Stomach (tissue), 9 donors: ENCODE measurements around the gene CAB39. TPM values are rescaled to one million over a fixed set of nuclear protein-coding genes. Genes with fewer than 3 reads are reported as not detected.
"Not testable (repeated sequence)": the region's sequence is repeated elsewhere in the genome, so short reads cannot be mapped to it uniquely, and the experiment has no call there.

Source experiments
- DNase-seq, 2 donors: peaks; one replicate each; pipeline versions ENCODE4 v3.0.0 to v3.0.0-alpha.2; 2013 to 2019
- H3K27ac ChIP-seq, 5 donors: fragments of 200-600 bp in 4 of 5; sonication (generic) in 4 of 5; one replicate each; pipeline ENCODE4 v1.5.1; 2013 to 2019; ENCODE audit warnings: mild to moderate bottlenecking in 1 of 5, moderate library complexity in 1 of 5
- H3K27me3 ChIP-seq, 3 donors: fragments of 200-600 bp; sonication (generic); one replicate each; pipeline ENCODE4 v1.5.1; 2017 to 2019; ENCODE audit warnings: mixed run types in 1 of 3
- H3K36me3 ChIP-seq, 4 donors: fragments of 200-600 bp; sonication (generic); 1 replicate in 3 of 4; 2 replicates in 1 of 4; pipeline ENCODE4 v1.5.1; 2016 to 2019
- H3K4me1 ChIP-seq, 4 donors: fragments of 200-600 bp; sonication (generic); one replicate each; pipeline ENCODE4 v1.5.1; 2016 to 2019
- H3K4me3 ChIP-seq, 4 donors: fragments of 200-600 bp; sonication (generic) in 3 of 4; one replicate each; pipeline ENCODE4 v1.5.1; 2016 to 2019; ENCODE audit warnings: mild to moderate bottlenecking in 1 of 4
- H3K9me3 ChIP-seq, 4 donors: fragments of 200-600 bp; sonication (generic); one replicate each; pipeline ENCODE4 v1.5.1; 2016 to 2019
- EP300 ChIP-seq: sonication (generic); formaldehyde crosslinking; IDR thresholded peaks from one replicate; pipeline ENCODE4 v1.6.1; 2017; ENCODE audit warnings: antibody characterized with exemption
- POLR2A ChIP-seq, 4 donors: fragments of 450-650 bp; IDR thresholded peaks; one replicate each; pipeline ENCODE4 v1.6.1; 2016; ENCODE audit warnings: antibody characterized with exemption in 4 of 4, control low read depth in 2 of 4, mild to moderate bottlenecking in 1 of 4, moderate library complexity in 1 of 4
- POLR2AphosphoS5 ChIP-seq, 3 donors: sonication (generic); formaldehyde crosslinking; IDR thresholded peaks; one replicate each; pipeline ENCODE4 v1.6.1; 2016; ENCODE audit warnings: antibody characterized with exemption in 3 of 3
- WGBS, 5 donors: extraction: QIAGEN DNeasy Blood & Tissue Kit in 3 of 5; methylation state at CpG; one replicate each; pipeline versions ENCODE4 v1.1.5 to v1.1.7; 2013 to 2018; 5-methylcytosine and 5-hydroxymethylcytosine counted together
- intact Hi-C: fragments of 100-400 bp; cut with DNase I; formaldehyde crosslinking; loops from one replicate; pipeline ENCODE4 v1.15.1; 2023; ENCODE audit warnings: low total_unique reads
- polyA plus RNA-seq, 3 donors: library from polyadenylated mRNA; stranded (reverse); fragments of 200-250 nt; gene quantifications; one replicate each; pipeline ENCODE4 v1.2.3, GENCODE V29; 2013
- total RNA-seq, 5 donors: library from RNA; depleted of rRNA; stranded (reverse); fragments of >200 nt; gene quantifications; one replicate each; pipeline versions ENCODE4 v1.1.0 to v1.2.3, GENCODE V29; 2014 to 2016
- TF ChIP-seq, protein P1 (sequence below), 7 experiments: fragments of 450-650 bp in 4 of 7; fragments of 200-600 bp in 3 of 7; sonication (generic) in 3 of 7; IDR thresholded peaks; one replicate each; pipeline ENCODE4 v1.5.1; 2016 to 2019; ENCODE audit warnings: antibody characterized with exemption in 7 of 7, control low read depth in 2 of 7, mild to moderate bottlenecking in 1 of 7
- donor health status: healthy with polysubstance abuse.
- donor health status: Bipolar disorder and iron deficiency.
- donor health status: healthy.

The CAB39 gene
- total and polyA plus RNA-seq, 8 donors = 21.8 to 126 (median 84.5) TPM

GRCh38 chr2:230721712-230722111 is 9.1 kb downstream of the CAB39 start:
- peaks cover 36 to 94% (median 62%) of the 10 kb centered on the region in 4 donors for H3K4me1 ChIP-seq
- H3K27me3 ChIP-seq = no peaks in the 10 kb centered on the region
- DNase-seq = no peak
- H3K9me3 ChIP-seq = no peaks in the 10 kb centered on the region
- TF ChIP-seq POLR2AphosphoS5 (IDR thresholded peaks at IDR 0.05) (no peak), EP300 (no peak), POLR2A (IDR thresholded peaks at IDR 0.05) (no peak)
- TF ChIP-seq, protein P1, sequence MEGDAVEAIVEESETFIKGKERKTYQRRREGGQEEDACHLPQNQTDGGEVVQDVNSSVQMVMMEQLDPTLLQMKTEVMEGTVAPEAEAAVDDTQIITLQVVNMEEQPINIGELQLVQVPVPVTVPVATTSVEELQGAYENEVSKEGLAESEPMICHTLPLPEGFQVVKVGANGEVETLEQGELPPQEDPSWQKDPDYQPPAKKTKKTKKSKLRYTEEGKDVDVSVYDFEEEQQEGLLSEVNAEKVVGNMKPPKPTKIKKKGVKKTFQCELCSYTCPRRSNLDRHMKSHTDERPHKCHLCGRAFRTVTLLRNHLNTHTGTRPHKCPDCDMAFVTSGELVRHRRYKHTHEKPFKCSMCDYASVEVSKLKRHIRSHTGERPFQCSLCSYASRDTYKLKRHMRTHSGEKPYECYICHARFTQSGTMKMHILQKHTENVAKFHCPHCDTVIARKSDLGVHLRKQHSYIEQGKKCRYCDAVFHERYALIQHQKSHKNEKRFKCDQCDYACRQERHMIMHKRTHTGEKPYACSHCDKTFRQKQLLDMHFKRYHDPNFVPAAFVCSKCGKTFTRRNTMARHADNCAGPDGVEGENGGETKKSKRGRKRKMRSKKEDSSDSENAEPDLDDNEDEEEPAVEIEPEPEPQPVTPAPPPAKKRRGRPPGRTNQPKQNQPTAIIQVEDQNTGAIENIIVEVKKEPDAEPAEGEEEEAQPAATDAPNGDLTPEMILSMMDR (IDR thresholded peaks at IDR 0.05) = no peak
- peaks cover 6 to 36% (median 22%) of the 10 kb centered on the region in 4 donors for H3K36me3 ChIP-seq
- WGBS, 5 donors = 30 to 53% (median 39%) methylated on average over 1 of the region's 1 CpG
- peak overlapping the region in 2 of 5 donors; percentile 45 to 51 for H3K27ac ChIP-seq
- intact Hi-C loops = no loop called here
- H3K4me3 ChIP-seq = no peak overlapping the region

- Histone ChIP-seq H3K27me3 (no peaks in the 10 kb centered on the region), H3K4me1 (peaks cover 34 to 94% (median 59%) of the 10 kb centered on the region in 4 donors), H3K9me3 (no peaks in the 10 kb centered on the region), H3K4me3 (no peak overlapping the region), H3K36me3 (peaks cover 6 to 36% (median 22%) of the 10 kb centered on the region in 4 donors), H3K27ac (peak overlapping the region in 1 of 5 donors; percentile 45)
- DNase-seq = no peak
- no peak for TF ChIP-seq EP300
- no peak for TF ChIP-seq POLR2A (IDR thresholded peaks at IDR 0.05)
- TF ChIP-seq, protein P1 (IDR thresholded peaks at IDR 0.05) = no peak
- no peak for TF ChIP-seq POLR2AphosphoS5 (IDR thresholded peaks at IDR 0.05)
- WGBS, 5 donors = 83 to 93% (median 83%) methylated on average over 4 of the region's 4 CpGs
- intact Hi-C loops = no loop called here
Observed at GRCh38 chr2:230722207-230722885, 9.7 kb downstream of the CAB39 start.

DNA sequence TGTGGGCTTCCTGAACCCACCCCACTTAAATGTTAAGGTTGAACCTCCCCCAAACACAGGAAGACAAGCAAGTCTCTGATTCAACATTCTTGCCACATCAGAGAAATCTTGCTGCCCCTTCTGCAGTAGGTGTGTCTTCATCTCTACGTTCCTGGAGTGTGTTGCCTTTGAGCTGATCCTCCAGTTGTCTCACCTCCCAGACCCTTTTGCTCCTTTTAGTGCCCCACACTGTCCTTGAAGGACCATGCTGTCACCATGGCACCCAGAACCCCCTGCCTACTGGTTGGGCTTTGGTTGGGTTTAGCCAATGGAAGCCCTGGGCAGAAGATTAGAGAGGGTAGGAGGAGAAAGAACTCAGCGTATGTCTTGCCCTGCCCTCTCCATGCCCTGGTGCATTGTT is 10.7 kb downstream of the CAB39 start:
- DNase-seq = peak in 1 of 2 donors; percentile 27
- intact Hi-C loops = no loop called here
- Histone ChIP-seq H3K4me1 (peaks cover 25 to 89% (median 52%) of the 10 kb centered on the region in 4 donors), H3K36me3 (peaks cover 6 to 36% (median 22%) of the 10 kb centered on the region in 4 donors), H3K9me3 (no peaks in the 10 kb centered on the region), H3K4me3 (no peak overlapping the region), H3K27ac (peak overlapping the region in 2 of 5 donors; percentile 16 to 19), H3K27me3 (no peaks in the 10 kb centered on the region)
- 43 to 64% (median 59%) methylated on average over 2 of the region's 2 CpGs for WGBS, 5 donors
- TF ChIP-seq POLR2A (IDR thresholded peaks at IDR 0.05) (no peak), POLR2AphosphoS5 (IDR thresholded peaks at IDR 0.05) (no peak), EP300 (no peak)
- TF ChIP-seq, protein P1 (IDR thresholded peaks at IDR 0.05) = no peak

GRCh38 chr2:230724957-230725356 is 12.3 kb downstream of the CAB39 start:
- Histone ChIP-seq H3K4me1 (peaks cover 22 to 87% (median 52%) of the 10 kb centered on the region in 4 donors), H3K36me3 (peaks cover 6 to 36% (median 22%) of the 10 kb centered on the region in 4 donors)
- H3K27me3 ChIP-seq, H3K9me3 ChIP-seq, intact Hi-C loops, H3K27ac ChIP-seq, DNase-seq, H3K4me3 ChIP-seq: not testable (repeated sequence)
- WGBS, 5 donors = 95 to 98% (median 97%) methylated on average over 12 to 14 of the region's 14 CpGs

- Histone ChIP-seq H3K9me3 (no peaks in the 10 kb centered on the region), H3K27ac (no peak overlapping the region), H3K36me3 (no peaks in the 10 kb centered on the region), H3K4me1 (peaks cover 27 to 93% (median 60%) of the 10 kb centered on the region in 4 donors), H3K27me3 (no peaks in the 10 kb centered on the region), H3K4me3 (no peak overlapping the region)
- intact Hi-C loops = no loop called here
- 91 to 96% (median 95%) methylated on average over 6 of the region's 6 CpGs for WGBS, 5 donors
- DNase-seq = no peak
- TF ChIP-seq, protein P1 (IDR thresholded peaks at IDR 0.05) = no peak
- TF ChIP-seq POLR2A (IDR thresholded peaks at IDR 0.05) (no peak), EP300 (no peak), POLR2AphosphoS5 (IDR thresholded peaks at IDR 0.05) (no peak)
Observed at GRCh38 chr2:230731512-230731911, 18.9 kb downstream of the CAB39 start.
